Activated T-cell treated with anti-CD3 and anti-CD28 coated beads for 24 hours (primary cell): Measurements from ENCODE around the gene REM2.

ENCODE experiments used
- DNase-seq: peaks from one replicate; pipeline ENCODE4 v3.0.0-alpha.2; 2020; ENCODE audit warnings: low read depth

The REM2 gene

GRCh38 chr14:22929961-22930364 lies 46.9 kb downstream of the REM2 start:
- DNase-seq, result no peak

GRCh38 chr14:22932146-22932545 lies 49.1 kb downstream of the REM2 start:
- DNase-seq, result no peak

- DNase-seq, result no peak
These were observed 52.1 kb downstream of the REM2 start for GRCh38 chr14:22935156-22935555.
